CD14-positive monocyte (primary cell): ENCODE data around the gene NT5DC4. TPM values are rescaled to one million over a fixed set of nuclear protein-coding genes. Genes with fewer than 3 reads are reported as not detected.

Source experiments
- DNase-seq, 3 donors: peaks; one replicate each; pipeline ENCODE4 v3.0.0-alpha.2; 2011 to 2022
- H2AFZ ChIP-seq: 2 replicates; pipeline ENCODE4 v1.6.0; 2012; ENCODE audit warnings: mild to moderate bottlenecking, low read depth, low read length, inconsistent platforms; ENCODE audit not compliant: insufficient read depth, poor library complexity, severe bottlenecking
- H3K27ac ChIP-seq, 2 donors: 1 replicate in 1 of 2; 2 replicates in 1 of 2; pipeline ENCODE4 v1.5.1; 2012 to 2013; ENCODE audit warnings: low read length in 2 of 2, control low read depth in 1 of 2, inconsistent platforms in 1 of 2, low read depth in 1 of 2, mild to moderate bottlenecking in 1 of 2
- H3K27me3 ChIP-seq, 2 donors: one replicate each; pipeline versions ENCODE4 v1.6.0 to v1.6.1; 2011 to 2013; ENCODE audit warnings: low read length in 2 of 2; ENCODE audit not compliant: control insufficient read depth in 2 of 2, insufficient read depth in 2 of 2
- H3K36me3 ChIP-seq, 2 donors: replicated peaks in 1 of 2; 1 replicate in 1 of 2; 2 replicates in 1 of 2; pipeline versions ENCODE4 v1.5.1 to v1.6.1; 2012 to 2013; ENCODE audit warnings: low read length in 2 of 2, control low read depth in 1 of 2, inconsistent platforms in 1 of 2, mild to moderate bottlenecking in 1 of 2; ENCODE audit not compliant: insufficient read depth in 2 of 2, control insufficient read depth in 1 of 2
- H3K4me1 ChIP-seq, 2 donors: 1 replicate in 1 of 2; 2 replicates in 1 of 2; pipeline versions ENCODE4 v1.5.1 to v1.6.1; 2012 to 2013; ENCODE audit warnings: low read length in 2 of 2, control low read depth in 1 of 2, inconsistent platforms in 1 of 2, mild to moderate bottlenecking in 1 of 2, moderate library complexity in 1 of 2; ENCODE audit not compliant: insufficient read depth in 2 of 2, control insufficient read depth in 1 of 2
- H3K4me2 ChIP-seq: replicated peaks from 2 replicates; pipeline ENCODE3; 2012; ENCODE audit warnings: low read length, moderate library complexity, mild to moderate bottlenecking; ENCODE audit not compliant: poor library complexity, severe bottlenecking; ENCODE audit errors: extremely low read depth
- H3K4me3 ChIP-seq, 3 experiments: fragments of 200-600 bp in 1 of 3; sonication (generic) in 1 of 3; replicated peaks in 1 of 3; 1 replicate in 2 of 3; 2 replicates in 1 of 3; pipeline ENCODE4 v1.5.1; 2011 to 2013; ENCODE audit warnings: low read length in 3 of 3, mild to moderate bottlenecking in 3 of 3, control low read depth in 2 of 3, low read depth in 2 of 3, inconsistent platforms in 1 of 3, moderate library complexity in 1 of 3
- H3K79me2 ChIP-seq: 2 replicates; pipeline ENCODE4 v1.6.0; 2012; ENCODE audit warnings: mild to moderate bottlenecking, control low read depth, inconsistent platforms, low read length, moderate library complexity; ENCODE audit not compliant: insufficient read depth
- H3K9ac ChIP-seq: 2 replicates; pipeline ENCODE4 v1.6.0; 2017; ENCODE audit warnings: low read length, mild to moderate bottlenecking; ENCODE audit not compliant: insufficient read depth, poor library complexity, severe bottlenecking
- H3K9me3 ChIP-seq, 2 donors: replicated peaks in 1 of 2; 1 replicate in 1 of 2; 2 replicates in 1 of 2; pipeline versions ENCODE4 v1.5.1 to v1.6.1; 2012 to 2013; ENCODE audit warnings: low read length in 2 of 2, control low read depth in 1 of 2; ENCODE audit not compliant: control insufficient read depth in 1 of 2, insufficient read depth in 1 of 2
- H4K20me1 ChIP-seq: 2 replicates; pipeline ENCODE4 v1.6.0; 2012; ENCODE audit warnings: mild to moderate bottlenecking, low read length, control low read depth, moderate library complexity; ENCODE audit not compliant: insufficient read depth
- H3K27ac Mint-ChIP-seq, 7 donors: one replicate each; pipeline ENCODE4 v1.8.0; 2020; ENCODE audit warnings: mild to moderate bottlenecking in 7 of 7, mixed read lengths in 7 of 7, moderate library complexity in 6 of 7, inconsistent platforms in 2 of 7
- H3K27me3 Mint-ChIP-seq, 3 donors: one replicate each; pipeline ENCODE4 v1.8.0; 2021 to 2022; ENCODE audit warnings: low read depth in 3 of 3, mild to moderate bottlenecking in 3 of 3, mixed read lengths in 3 of 3, moderate library complexity in 3 of 3, inconsistent platforms in 1 of 3
- H3K36me3 Mint-ChIP-seq, 2 donors: one replicate each; pipeline ENCODE4 v1.8.0; 2020; ENCODE audit warnings: mixed read lengths in 2 of 2, inconsistent platforms in 1 of 2, mild to moderate bottlenecking in 1 of 2
- H3K4me1 Mint-ChIP-seq: one replicate; pipeline ENCODE4 v1.8.0; 2020; ENCODE audit warnings: mild to moderate bottlenecking, mixed read lengths
- H3K4me3 Mint-ChIP-seq, 2 donors: one replicate each; pipeline ENCODE4 v1.8.0; 2020; ENCODE audit warnings: mild to moderate bottlenecking in 2 of 2, mixed read lengths in 2 of 2, moderate library complexity in 1 of 2
- H3K9me3 Mint-ChIP-seq, 7 donors: one replicate each; pipeline ENCODE4 v1.8.0; 2020 to 2022; ENCODE audit warnings: mixed read lengths in 7 of 7, mild to moderate bottlenecking in 6 of 7, moderate library complexity in 6 of 7, inconsistent platforms in 2 of 7
- CTCF ChIP-seq: fragments of 200-600 bp; IDR thresholded peaks from one replicate; pipeline ENCODE4 v1.8.0; 2022; ENCODE audit warnings: antibody characterized with exemption, mild to moderate bottlenecking
- WGBS: methylation state at CpG from one replicate; pipeline ENCODE4 v1.1.5; 2013; ENCODE audit warnings: missing lambda C conversion rate; ENCODE audit not compliant: insufficient coverage; 5-methylcytosine and 5-hydroxymethylcytosine counted together
- intact Hi-C, 2 donors: fragments of 100-400 bp; cut with micrococcal nuclease; formaldehyde crosslinking; loops; one replicate each; pipeline versions ENCODE4 v1.15.0 to v1.15.1; 2023
- polyA plus RNA-seq, 3 donors: library from polyadenylated mRNA; depleted of rRNA in 1 of 3; unstranded in 2 of 3; stranded (reverse) in 1 of 3; fragments of 300-500 nt in 2 of 3; fragments of >200 nt in 1 of 3; fragmentation: Illumina TruSeq in 2 of 3; gene quantifications; 1 replicate in 2 of 3; 2 replicates in 1 of 3; pipeline ENCODE4 v1.2.3, GENCODE V29; 2012 to 2021

The NT5DC4 gene
- polyA plus RNA-seq, 3 donors = 2.2 TPM; not detected in 2

GRCh38 chr2:112749755-112750559, 29.1 kb downstream of the NT5DC4 start:
- peak; percentile 95 for TF ChIP-seq CTCF
- peak; percentile 79 to 87 (median 80) for DNase-seq
- H3K9me3 ChIP-seq = no peaks in the 10 kb centered on the region
- no peak overlapping the region for H3K4me2 ChIP-seq
- WGBS = 80% methylated on average over 6 of the region's 9 CpGs
- no peaks in the 10 kb centered on the region for H4K20me1 ChIP-seq
- Mint-ChIP-seq H3K9me3 (no peaks in the 10 kb centered on the region), H3K4me1 (peaks cover 14% of the 10 kb centered on the region), H3K36me3 (peaks cover 28 to 64% of the 10 kb centered on the region in 2 donors), H3K27ac (peak overlapping the region; percentile 58 to 92 (median 77)), H3K4me3 (peak overlapping the region in 1 of 2 donors; percentile 4), H3K27me3 (no peaks in the 10 kb centered on the region)
- peaks cover 17 to 53% of the 10 kb centered on the region in 2 donors for H3K36me3 ChIP-seq
- H3K4me3 ChIP-seq = no peak overlapping the region
- H3K27me3 ChIP-seq = no peaks in the 10 kb centered on the region
- peaks cover 10 to 12% of the 10 kb centered on the region in 2 donors for H3K4me1 ChIP-seq
- peak overlapping the region in 1 of 2 donors; percentile 27 for H3K27ac ChIP-seq
- intact Hi-C loops = loop anchor here (5.0 kb wide), 4 partner anchors 42 to 192 kb away; no protein-coding TSS in a partner anchor
- no peak overlapping the region for H2AFZ ChIP-seq
- no peak overlapping the region for H3K9ac ChIP-seq
- peaks cover 76% of the 10 kb centered on the region for H3K79me2 ChIP-seq

- H3K36me3 ChIP-seq = peaks cover 16 to 47% of the 10 kb centered on the region in 2 donors
- no peaks in the 10 kb centered on the region for H3K27me3 ChIP-seq
- peak overlapping the region in 1 of 2 donors; percentile 27 for H3K27ac ChIP-seq
- Mint-ChIP-seq H3K4me1 (peaks cover 17% of the 10 kb centered on the region), H3K27ac (peak overlapping the region in 5 of 7 donors; percentile 58 to 92 (median 80)), H3K27me3 (no peaks in the 10 kb centered on the region), H3K9me3 (no peaks in the 10 kb centered on the region), H3K4me3 (no peak overlapping the region), H3K36me3 (peaks cover 30 to 66% of the 10 kb centered on the region in 2 donors)
- no peak overlapping the region for H3K9ac ChIP-seq
- no peak for DNase-seq
- peaks cover 81% of the 10 kb centered on the region for H3K79me2 ChIP-seq
- H4K20me1 ChIP-seq = no peaks in the 10 kb centered on the region
- H3K4me2 ChIP-seq = no peak overlapping the region
- intact Hi-C loops = loop anchor here (5.0 kb wide), 2 partner anchors 42 to 137 kb away; no protein-coding TSS in a partner anchor
- no peak for TF ChIP-seq CTCF
- peaks cover 14 to 15% of the 10 kb centered on the region in 2 donors for H3K4me1 ChIP-seq
- H3K9me3 ChIP-seq = no peaks in the 10 kb centered on the region
- no peak overlapping the region for H3K4me3 ChIP-seq
- H2AFZ ChIP-seq = no peak overlapping the region
Observed at GRCh38 chr2:112750560-112750843, 29.7 kb downstream of the NT5DC4 start.
